Measurements from ENCODE around the gene WDR27.

GRCh38 chr6:169455470-169455869 is 246.4 kb downstream of the WDR27 start:
- TF ChIP-seq POLR2A (IDR thresholded peaks at IDR 0.05; ENCODE audit: extremely low read depth, insufficient read length) (no peak), MAX (IDR thresholded peaks at IDR 0.05; ENCODE audit: low read depth, low read length) (no peak)
- TF ChIP-seq, protein P1, sequence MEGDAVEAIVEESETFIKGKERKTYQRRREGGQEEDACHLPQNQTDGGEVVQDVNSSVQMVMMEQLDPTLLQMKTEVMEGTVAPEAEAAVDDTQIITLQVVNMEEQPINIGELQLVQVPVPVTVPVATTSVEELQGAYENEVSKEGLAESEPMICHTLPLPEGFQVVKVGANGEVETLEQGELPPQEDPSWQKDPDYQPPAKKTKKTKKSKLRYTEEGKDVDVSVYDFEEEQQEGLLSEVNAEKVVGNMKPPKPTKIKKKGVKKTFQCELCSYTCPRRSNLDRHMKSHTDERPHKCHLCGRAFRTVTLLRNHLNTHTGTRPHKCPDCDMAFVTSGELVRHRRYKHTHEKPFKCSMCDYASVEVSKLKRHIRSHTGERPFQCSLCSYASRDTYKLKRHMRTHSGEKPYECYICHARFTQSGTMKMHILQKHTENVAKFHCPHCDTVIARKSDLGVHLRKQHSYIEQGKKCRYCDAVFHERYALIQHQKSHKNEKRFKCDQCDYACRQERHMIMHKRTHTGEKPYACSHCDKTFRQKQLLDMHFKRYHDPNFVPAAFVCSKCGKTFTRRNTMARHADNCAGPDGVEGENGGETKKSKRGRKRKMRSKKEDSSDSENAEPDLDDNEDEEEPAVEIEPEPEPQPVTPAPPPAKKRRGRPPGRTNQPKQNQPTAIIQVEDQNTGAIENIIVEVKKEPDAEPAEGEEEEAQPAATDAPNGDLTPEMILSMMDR (IDR thresholded peaks at IDR 0.05; ENCODE audit: low read depth, low read length) = no peak
